Neuron (in vitro differentiated cells): ENCODE results near the gene ARID1A.

ENCODE experiments used
- H2AFZ ChIP-seq: one replicate; pipeline ENCODE4 v1.6.1; 2013; ENCODE audit warnings: low read depth, mild to moderate bottlenecking, inconsistent platforms, low read length, moderate library complexity
- H3K27me3 ChIP-seq: one replicate; pipeline ENCODE4 v1.6.1; 2013; ENCODE audit warnings: low read length; ENCODE audit not compliant: insufficient read depth
- H3K36me3 ChIP-seq: one replicate; pipeline ENCODE4 v1.6.1; 2013; ENCODE audit warnings: low read length; ENCODE audit not compliant: insufficient read depth
- H3K4me1 ChIP-seq: one replicate; pipeline ENCODE4 v1.6.1; 2013; ENCODE audit warnings: low read length; ENCODE audit not compliant: insufficient read depth
- H3K4me3 ChIP-seq: 2 replicates; pipeline ENCODE4 v1.5.1; 2013; ENCODE audit warnings: mild to moderate bottlenecking, low read length, moderate library complexity
- H3K9me3 ChIP-seq: one replicate; pipeline ENCODE4 v1.6.1; 2013; ENCODE audit warnings: low read length

Gene ARID1A

GRCh38 chr1:26785611-26786436 is 90.0 kb downstream of the ARID1A start:
- H2AFZ ChIP-seq = no peak overlapping the region
- H3K9me3 ChIP-seq = no peaks in the 10 kb centered on the region
- H3K27me3 ChIP-seq = no peaks in the 10 kb centered on the region
- no peak overlapping the region for H3K4me3 ChIP-seq
- H3K36me3 ChIP-seq = peaks cover 19% of the 10 kb centered on the region
- H3K4me1 ChIP-seq = peaks cover 56% of the 10 kb centered on the region

GRCh38 chr1:26786437-26787380 is 90.9 kb downstream of the ARID1A start:
- Histone ChIP-seq H2AFZ (peak overlapping the region; percentile 63), H3K9me3 (no peaks in the 10 kb centered on the region), H3K4me1 (peaks cover 56% of the 10 kb centered on the region), H3K4me3 (peak overlapping the region; percentile 89), H3K27me3 (no peaks in the 10 kb centered on the region), H3K36me3 (peaks cover 12% of the 10 kb centered on the region)

- H3K9me3 ChIP-seq = no peaks in the 10 kb centered on the region
- peak overlapping the region; percentile 89 for H3K4me3 ChIP-seq
- H2AFZ ChIP-seq = peak overlapping the region; percentile 63
- no peaks in the 10 kb centered on the region for H3K27me3 ChIP-seq
- H3K4me1 ChIP-seq = peaks cover 56% of the 10 kb centered on the region
- H3K36me3 ChIP-seq = peaks cover 7% of the 10 kb centered on the region
Observed at GRCh38 chr1:26787381-26787705, 91.5 kb downstream of the ARID1A start.

GRCh38 chr1:26787706-26788514 is 92.1 kb downstream of the ARID1A start, which contains the start of gene PIGV:
TSS of gene PIGV (plus strand) at chr1:26787950. CDS start at chr1:26790816, 2,866 bp downstream.
- peaks cover 2% of the 10 kb centered on the region for H3K36me3 ChIP-seq

GRCh38 chr1:26788515-26788785 is 92.6 kb downstream of the ARID1A start:
- H2AFZ ChIP-seq = peak overlapping the region; percentile 63
- H3K9me3 ChIP-seq = no peaks in the 10 kb centered on the region
- H3K4me3 ChIP-seq = peak overlapping the region; percentile 89
- no peaks in the 10 kb centered on the region for H3K36me3 ChIP-seq
- no peaks in the 10 kb centered on the region for H3K27me3 ChIP-seq
- peaks cover 46% of the 10 kb centered on the region for H3K4me1 ChIP-seq

More at GRCh38 chr1:26787706-26788514, 92.1 kb downstream of the ARID1A start, which contains the start of gene PIGV:
- H2AFZ ChIP-seq = peak within 1 kb of the TSS; percentile 63
- peak within 1 kb of the TSS; percentile 89 for H3K4me3 ChIP-seq
- no peaks in the 10 kb centered on the region for H3K27me3 ChIP-seq
- no peaks in the 10 kb centered on the region for H3K9me3 ChIP-seq
- peaks cover 51% of the 10 kb centered on the region for H3K4me1 ChIP-seq

GRCh38 chr1:26788836-26789611 is 93.2 kb downstream of the ARID1A start:
- no peak overlapping the region for H2AFZ ChIP-seq
- peaks cover 2% of the 10 kb centered on the region for H3K36me3 ChIP-seq
- H3K9me3 ChIP-seq = no peaks in the 10 kb centered on the region
- H3K4me1 ChIP-seq = peaks cover 41% of the 10 kb centered on the region
- H3K27me3 ChIP-seq = no peaks in the 10 kb centered on the region
- peak overlapping the region; percentile 89 for H3K4me3 ChIP-seq

GRCh38 chr1:26789612-26789865 is 93.7 kb downstream of the ARID1A start:
- Histone ChIP-seq H2AFZ (no peak overlapping the region), H3K9me3 (no peaks in the 10 kb centered on the region), H3K36me3 (peaks cover 7% of the 10 kb centered on the region), H3K4me1 (peaks cover 36% of the 10 kb centered on the region), H3K4me3 (no peak overlapping the region), H3K27me3 (no peaks in the 10 kb centered on the region)

GRCh38 chr1:26789931-26790330 is 94.1 kb downstream of the ARID1A start:
- H3K9me3 ChIP-seq = no peaks in the 10 kb centered on the region
- no peak overlapping the region for H2AFZ ChIP-seq
- H3K27me3 ChIP-seq = no peaks in the 10 kb centered on the region
- no peak overlapping the region for H3K4me3 ChIP-seq
- peaks cover 32% of the 10 kb centered on the region for H3K4me1 ChIP-seq
- peaks cover 7% of the 10 kb centered on the region for H3K36me3 ChIP-seq

- H2AFZ ChIP-seq = no peak overlapping the region
- no peak overlapping the region for H3K4me3 ChIP-seq
- no peaks in the 10 kb centered on the region for H3K9me3 ChIP-seq
- H3K36me3 ChIP-seq = peaks cover 7% of the 10 kb centered on the region
- H3K4me1 ChIP-seq = peaks cover 27% of the 10 kb centered on the region
- no peaks in the 10 kb centered on the region for H3K27me3 ChIP-seq
Observed at GRCh38 chr1:26790551-26790953, 94.7 kb downstream of the ARID1A start.

- Histone ChIP-seq H3K4me3 (no peak overlapping the region), H3K27me3 (no peaks in the 10 kb centered on the region), H3K36me3 (peaks cover 7% of the 10 kb centered on the region), H3K9me3 (no peaks in the 10 kb centered on the region), H3K4me1 (peaks cover 21% of the 10 kb centered on the region), H2AFZ (no peak overlapping the region)
Observed at GRCh38 chr1:26791148-26791547, 95.3 kb downstream of the ARID1A start.

GRCh38 chr1:26791626-26792025 is 95.8 kb downstream of the ARID1A start:
- peaks cover 17% of the 10 kb centered on the region for H3K4me1 ChIP-seq
- no peak overlapping the region for H2AFZ ChIP-seq
- no peaks in the 10 kb centered on the region for H3K27me3 ChIP-seq
- no peaks in the 10 kb centered on the region for H3K9me3 ChIP-seq
- H3K4me3 ChIP-seq = no peak overlapping the region
- H3K36me3 ChIP-seq = peaks cover 7% of the 10 kb centered on the region

GRCh38 chr1:26792924-26793323 is 97.1 kb downstream of the ARID1A start:
- Histone ChIP-seq H3K9me3 (no peaks in the 10 kb centered on the region), H3K36me3 (peaks cover 10% of the 10 kb centered on the region), H3K27me3 (no peaks in the 10 kb centered on the region), H3K4me1 (peaks cover 9% of the 10 kb centered on the region), H3K4me3 (no peak overlapping the region), H2AFZ (no peak overlapping the region)
